Keratinocyte (primary cell): Measurements from ENCODE around the gene GHRH. TPM values are rescaled to one million over a fixed set of nuclear protein-coding genes. Genes with fewer than 3 reads are reported as not detected.

ENCODE experiments used
- DNase-seq: peaks from one replicate; pipeline ENCODE4 v3.0.0-alpha.2; 2011; ENCODE audit warnings: low read depth, missing footprints, low spot score
- FAIRE-seq: peaks from 2 replicates; lab custom pipeline; 2011; peaks lifted over from hg19 to GRCh38; lab: Jason Lieb, UNC
- H2AFZ ChIP-seq: 2 replicates; pipeline ENCODE4 v1.6.0; 2012; ENCODE audit warnings: low read length, control low read depth, inconsistent platforms; ENCODE audit not compliant: control insufficient read depth
- H3K27ac ChIP-seq: 2 replicates; pipeline ENCODE4 v1.5.1; 2011; ENCODE audit warnings: low read length; ENCODE audit not compliant: control insufficient read depth, insufficient read depth
- H3K27me3 ChIP-seq: 3 replicates; pipeline ENCODE4 v1.6.0; 2011; ENCODE audit warnings: low read length; ENCODE audit not compliant: control insufficient read depth, insufficient read depth; ENCODE audit errors: extremely low read depth
- H3K36me3 ChIP-seq, 2 experiments: 2 replicates in 1 of 2; 3 replicates in 1 of 2; pipeline ENCODE4 v1.5.1; 2011; ENCODE audit warnings: low read length in 2 of 2, mild to moderate bottlenecking in 1 of 2; ENCODE audit not compliant: control insufficient read depth in 2 of 2, insufficient read depth in 2 of 2; ENCODE audit errors: extremely low read depth in 1 of 2
- H3K4me1 ChIP-seq: 3 replicates; pipeline ENCODE4 v1.5.1; 2011; ENCODE audit warnings: low read length; ENCODE audit not compliant: control insufficient read depth, insufficient read depth; ENCODE audit errors: extremely low read depth
- H3K4me2 ChIP-seq: 3 replicates; pipeline ENCODE4 v1.6.0; 2011; ENCODE audit warnings: low read depth, low read length; ENCODE audit not compliant: control insufficient read depth, insufficient read depth; ENCODE audit errors: extremely low read depth
- H3K4me3 ChIP-seq, 3 experiments: fragments of 200-600 bp in 1 of 3; sonication (generic) in 1 of 3; 2 replicates in 2 of 3; 3 replicates in 1 of 3; pipeline ENCODE4 v1.5.1; 2011 to 2016; ENCODE audit warnings: low read length in 3 of 3, mild to moderate bottlenecking in 3 of 3, control low read depth in 2 of 3, inconsistent platforms in 1 of 3, low read depth in 1 of 3, mixed read lengths in 1 of 3, mixed run types in 1 of 3, moderate library complexity in 1 of 3; ENCODE audit not compliant: control insufficient read depth in 2 of 3, insufficient read depth in 2 of 3; ENCODE audit errors: extremely low read depth in 1 of 3
- H3K79me2 ChIP-seq: 2 replicates; pipeline ENCODE4 v1.6.0; 2012; ENCODE audit warnings: low read length; ENCODE audit not compliant: control insufficient read depth, insufficient read depth
- H3K9ac ChIP-seq: 3 replicates; pipeline ENCODE4 v1.6.0; 2011; ENCODE audit warnings: low read length; ENCODE audit not compliant: control insufficient read depth, insufficient read depth; ENCODE audit errors: extremely low read depth
- H3K9me1 ChIP-seq: 3 replicates; pipeline ENCODE4 v1.6.0; 2011; ENCODE audit warnings: low read length; ENCODE audit not compliant: control insufficient read depth, insufficient read depth; ENCODE audit errors: extremely low read depth
- H3K9me3 ChIP-seq: 2 replicates; pipeline ENCODE4 v1.5.1; 2012; ENCODE audit warnings: low read depth, low read length; ENCODE audit not compliant: control insufficient read depth
- H4K20me1 ChIP-seq: 3 replicates; pipeline ENCODE4 v1.6.0; 2011; ENCODE audit warnings: low read length; ENCODE audit not compliant: control insufficient read depth, insufficient read depth; ENCODE audit errors: extremely low read depth
- EZH2 ChIP-seq: IDR thresholded peaks from one replicate; pipeline ENCODE4 v1.6.1; 2012; ENCODE audit warnings: inconsistent platforms, mild to moderate bottlenecking, low read length, moderate library complexity
- dilution Hi-C: fragments of 300-500 bp; cut with MboI; formaldehyde crosslinking; loops from one replicate; pipeline ENCODE4 v1.7.0; 2020; ENCODE audit warnings: low sequenced_read_pairs; ENCODE audit not compliant: extremely low pct_ligation_motif_present
- polyA plus RNA-seq, 5 experiments: library from polyadenylated mRNA; depleted of rRNA in 3 of 5; stranded (reverse) in 3 of 5; stranded (forward) in 1 of 5; unstranded in 1 of 5; fragments of >200 nt; gene quantifications; 1 replicate in 1 of 5; 2 replicates in 3 of 5; 3 replicates in 1 of 5; pipeline versions ENCODE4 v1.2.1 to v1.2.3, GENCODE V29; 2011 to 2012; ENCODE audit warnings: missing spikeins in 2 of 5, low read depth in 1 of 5, low replicate concordance in 1 of 5
- TF ChIP-seq, protein P1 (sequence below), 3 experiments: IDR thresholded peaks in 1 of 3; conservative IDR thresholded peaks in 1 of 3; optimal IDR thresholded peaks in 1 of 3; 2 replicates in 2 of 3; 3 replicates in 1 of 3; pipeline versions ENCODE3 to v1.5.1; 2011; ENCODE audit warnings: low read length in 3 of 3, mild to moderate bottlenecking in 3 of 3, moderate library complexity in 2 of 3, control low read depth in 1 of 3, inconsistent platforms in 1 of 3; ENCODE audit not compliant: insufficient read depth in 2 of 3; ENCODE audit errors: extremely low read depth in 1 of 3

The GHRH gene
- polyA plus RNA-seq, 1 donor (not counting 4 experiments of a cell fraction or from before 2014, with no cell fraction given): not detected

DNA sequence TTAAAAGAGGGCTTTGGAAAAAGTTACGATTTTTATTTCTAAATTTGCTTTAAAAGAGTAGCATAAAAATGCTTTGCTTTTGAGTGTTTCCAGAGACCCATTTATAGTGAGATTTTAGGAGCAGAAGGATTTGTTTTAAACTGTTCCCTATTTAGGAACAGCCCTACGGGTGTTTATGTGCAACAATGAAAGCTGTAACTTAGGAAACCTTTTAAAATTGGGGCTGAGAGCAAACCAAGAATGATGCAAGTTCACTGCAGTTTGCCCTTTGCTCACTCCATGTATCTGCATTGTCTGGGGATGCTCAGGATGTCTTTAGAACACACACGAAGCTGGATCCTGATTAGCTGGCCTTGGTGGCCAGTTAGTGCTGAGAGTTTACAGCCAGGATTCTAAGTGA is 40.9 kb downstream of the GHRH start:
- Histone ChIP-seq H4K20me1 (no peaks in the 10 kb centered on the region), H3K9ac (no peak overlapping the region), H3K4me3 (no peak overlapping the region), H3K27me3 (no peaks in the 10 kb centered on the region), H3K79me2 (peaks cover 3% of the 10 kb centered on the region), H3K27ac (no peak overlapping the region), H2AFZ (no peak overlapping the region), H3K9me1 (no peaks in the 10 kb centered on the region), H3K4me2 (no peak overlapping the region), H3K4me1 (no peaks in the 10 kb centered on the region), H3K9me3 (no peaks in the 10 kb centered on the region), H3K36me3 (peaks cover 10 to 36% of the 10 kb centered on the region in 2 experiments)
- FAIRE-seq (no peak), DNase-seq (no peak)
- dilution Hi-C loops: no loop called here
- TF ChIP-seq EZH2: no peak
- TF ChIP-seq, protein P1, sequence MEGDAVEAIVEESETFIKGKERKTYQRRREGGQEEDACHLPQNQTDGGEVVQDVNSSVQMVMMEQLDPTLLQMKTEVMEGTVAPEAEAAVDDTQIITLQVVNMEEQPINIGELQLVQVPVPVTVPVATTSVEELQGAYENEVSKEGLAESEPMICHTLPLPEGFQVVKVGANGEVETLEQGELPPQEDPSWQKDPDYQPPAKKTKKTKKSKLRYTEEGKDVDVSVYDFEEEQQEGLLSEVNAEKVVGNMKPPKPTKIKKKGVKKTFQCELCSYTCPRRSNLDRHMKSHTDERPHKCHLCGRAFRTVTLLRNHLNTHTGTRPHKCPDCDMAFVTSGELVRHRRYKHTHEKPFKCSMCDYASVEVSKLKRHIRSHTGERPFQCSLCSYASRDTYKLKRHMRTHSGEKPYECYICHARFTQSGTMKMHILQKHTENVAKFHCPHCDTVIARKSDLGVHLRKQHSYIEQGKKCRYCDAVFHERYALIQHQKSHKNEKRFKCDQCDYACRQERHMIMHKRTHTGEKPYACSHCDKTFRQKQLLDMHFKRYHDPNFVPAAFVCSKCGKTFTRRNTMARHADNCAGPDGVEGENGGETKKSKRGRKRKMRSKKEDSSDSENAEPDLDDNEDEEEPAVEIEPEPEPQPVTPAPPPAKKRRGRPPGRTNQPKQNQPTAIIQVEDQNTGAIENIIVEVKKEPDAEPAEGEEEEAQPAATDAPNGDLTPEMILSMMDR (optimal IDR thresholded peaks at IDR 0.05 in 1 of 3, IDR thresholded peaks at IDR 0.05 in 1 of 3, conservative IDR thresholded peaks at IDR 0.05 in 1 of 3; ENCODE audit: extremely low read depth in 1 of 3, insufficient read depth in 2 of 3, low read length in 3 of 3): no peak

DNA sequence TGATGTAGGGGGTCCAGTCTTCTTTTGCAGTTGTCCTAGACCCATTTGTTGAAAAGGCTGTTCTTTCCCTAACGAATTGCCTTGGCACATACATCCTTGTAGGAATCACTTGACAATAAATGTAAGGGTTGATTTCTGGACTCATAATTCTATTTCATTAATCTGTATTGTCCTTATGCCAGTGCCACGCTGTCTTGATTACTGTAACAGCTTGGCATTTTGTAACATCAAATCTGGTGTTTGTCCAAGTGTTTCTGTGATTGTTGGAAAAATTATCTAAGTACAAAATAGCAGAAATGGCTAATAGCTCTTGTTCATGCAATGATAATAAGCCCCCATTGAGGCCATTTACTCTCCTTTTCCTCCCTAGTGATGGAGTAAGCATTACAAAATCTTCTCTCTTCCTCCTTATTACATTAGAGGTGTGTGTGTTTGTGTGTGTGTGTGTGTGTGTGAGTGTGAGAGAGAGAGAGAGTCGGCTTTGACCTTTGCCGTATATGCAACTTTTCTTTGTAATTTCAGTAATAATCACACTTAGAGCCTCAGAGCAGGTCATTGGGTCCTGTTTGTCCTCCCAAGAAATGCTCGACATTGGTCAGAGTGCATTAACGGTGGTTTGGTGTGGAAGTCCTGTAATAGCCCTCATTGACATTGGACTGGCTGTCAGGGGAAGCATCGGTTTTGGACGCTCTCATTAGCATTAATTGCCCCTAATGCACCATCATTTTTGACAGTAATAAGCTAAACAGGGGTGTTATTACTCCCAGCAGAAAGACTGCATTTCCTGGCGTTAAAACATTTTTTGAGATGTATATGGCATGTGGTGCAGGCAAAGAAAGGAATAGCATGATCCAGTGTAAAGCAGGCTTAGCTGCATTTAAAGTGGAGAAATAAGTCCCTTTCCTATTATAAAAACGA is 41.6 kb downstream of the GHRH start:
- no peak for FAIRE-seq
- Histone ChIP-seq H3K79me2 (peaks cover 3% of the 10 kb centered on the region), H3K9me1 (no peaks in the 10 kb centered on the region), H3K4me1 (no peaks in the 10 kb centered on the region), H3K36me3 (peaks cover 13 to 29% of the 10 kb centered on the region in 2 experiments), H3K27ac (no peak overlapping the region), H3K27me3 (no peaks in the 10 kb centered on the region), H3K9ac (no peak overlapping the region), H2AFZ (no peak overlapping the region), H3K4me2 (no peak overlapping the region), H3K4me3 (no peak overlapping the region), H3K9me3 (no peaks in the 10 kb centered on the region), H4K20me1 (no peaks in the 10 kb centered on the region)
- TF ChIP-seq, protein P1 (optimal IDR thresholded peaks at IDR 0.05 in 1 of 3, IDR thresholded peaks at IDR 0.05 in 1 of 3, conservative IDR thresholded peaks at IDR 0.05 in 1 of 3; ENCODE audit: extremely low read depth in 1 of 3, insufficient read depth in 2 of 3, low read length in 3 of 3): no peak
- TF ChIP-seq EZH2: no peak
- dilution Hi-C loops: no loop called here
- no peak for DNase-seq
